Right lobe of liver (tissue), 4 donors: ENCODE data around the gene CRIP1.

ENCODE experiments used
- POLR2A ChIP-seq: fragments of 450-650 bp; IDR thresholded peaks from one replicate; pipeline ENCODE4 v1.6.1; 2017; ENCODE audit warnings: antibody characterized with exemption, mild to moderate bottlenecking
- TF ChIP-seq, protein P1 (sequence below), 4 donors: fragments of 200-600 bp in 3 of 4; fragments of 450-650 bp in 1 of 4; IDR thresholded peaks; one replicate each; pipeline versions ENCODE4 v1.5.1 to v1.8.0; 2016 to 2022; ENCODE audit warnings: antibody characterized with exemption in 4 of 4, mild to moderate bottlenecking in 2 of 4
- donor health status: DM: no; HTN: no; CAD: no.
- donor health status: DM: no; HTN: no; CAD: no.
- donor health status: DM: no; HTN: yes; CAD: no.

DNA sequence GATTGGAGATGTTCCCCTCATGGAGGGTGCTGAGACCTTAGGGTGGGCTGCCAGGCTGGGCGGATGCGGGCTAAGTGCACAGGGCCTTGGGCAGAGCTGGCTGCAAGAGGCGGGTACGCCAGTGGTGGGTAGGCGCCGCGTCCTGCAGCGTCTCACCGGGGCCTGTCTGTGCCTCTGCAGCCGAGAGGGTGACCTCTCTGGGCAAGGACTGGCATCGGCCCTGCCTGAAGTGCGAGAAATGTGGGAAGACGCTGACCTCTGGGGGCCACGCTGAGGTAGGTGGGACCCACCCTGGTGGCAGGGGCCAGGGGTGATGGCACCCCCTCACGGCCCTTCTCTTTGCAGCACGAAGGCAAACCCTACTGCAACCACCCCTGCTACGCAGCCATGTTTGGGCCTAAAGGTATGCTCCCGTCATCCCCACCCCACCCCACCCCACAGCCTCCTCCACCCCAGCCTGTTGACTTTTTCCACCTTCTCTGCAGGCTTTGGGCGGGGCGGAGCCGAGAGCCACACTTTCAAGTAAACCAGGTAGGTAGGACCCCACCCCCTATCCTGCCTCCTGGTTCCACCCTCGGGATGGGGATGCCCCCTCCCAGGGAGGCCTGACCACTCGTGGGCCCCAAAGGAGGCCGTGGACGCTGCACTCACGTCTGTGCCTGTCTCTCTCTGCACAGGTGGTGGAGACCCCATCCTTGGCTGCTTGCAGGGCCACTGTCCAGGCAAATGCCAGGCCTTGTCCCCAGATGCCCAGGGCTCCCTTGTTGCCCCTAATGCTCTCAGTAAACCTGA lies 1.5 kb downstream of the CRIP1 start:
- TF ChIP-seq POLR2A, result no peak
- TF ChIP-seq, protein P1, sequence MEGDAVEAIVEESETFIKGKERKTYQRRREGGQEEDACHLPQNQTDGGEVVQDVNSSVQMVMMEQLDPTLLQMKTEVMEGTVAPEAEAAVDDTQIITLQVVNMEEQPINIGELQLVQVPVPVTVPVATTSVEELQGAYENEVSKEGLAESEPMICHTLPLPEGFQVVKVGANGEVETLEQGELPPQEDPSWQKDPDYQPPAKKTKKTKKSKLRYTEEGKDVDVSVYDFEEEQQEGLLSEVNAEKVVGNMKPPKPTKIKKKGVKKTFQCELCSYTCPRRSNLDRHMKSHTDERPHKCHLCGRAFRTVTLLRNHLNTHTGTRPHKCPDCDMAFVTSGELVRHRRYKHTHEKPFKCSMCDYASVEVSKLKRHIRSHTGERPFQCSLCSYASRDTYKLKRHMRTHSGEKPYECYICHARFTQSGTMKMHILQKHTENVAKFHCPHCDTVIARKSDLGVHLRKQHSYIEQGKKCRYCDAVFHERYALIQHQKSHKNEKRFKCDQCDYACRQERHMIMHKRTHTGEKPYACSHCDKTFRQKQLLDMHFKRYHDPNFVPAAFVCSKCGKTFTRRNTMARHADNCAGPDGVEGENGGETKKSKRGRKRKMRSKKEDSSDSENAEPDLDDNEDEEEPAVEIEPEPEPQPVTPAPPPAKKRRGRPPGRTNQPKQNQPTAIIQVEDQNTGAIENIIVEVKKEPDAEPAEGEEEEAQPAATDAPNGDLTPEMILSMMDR (IDR thresholded peaks at IDR 0.05), result no peak
